Measurements from ENCODE around the gene CABLES1.
"Not testable (repeated sequence)": the region's sequence is repeated elsewhere in the genome, so short reads cannot be mapped to it uniquely, and the experiment has no call there.

CABLES1 gene

GRCh38 chr18:23143016-23143814, 7.9 kb downstream of the CABLES1 start:
- no peak for DNase-seq

GRCh38 chr18:23143815-23144261, 8.6 kb downstream of the CABLES1 start:
- DNase-seq, result no peak

GRCh38 chr18:23144640-23145039, 9.4 kb downstream of the CABLES1 start:
- DNase-seq, result no peak

DNA sequence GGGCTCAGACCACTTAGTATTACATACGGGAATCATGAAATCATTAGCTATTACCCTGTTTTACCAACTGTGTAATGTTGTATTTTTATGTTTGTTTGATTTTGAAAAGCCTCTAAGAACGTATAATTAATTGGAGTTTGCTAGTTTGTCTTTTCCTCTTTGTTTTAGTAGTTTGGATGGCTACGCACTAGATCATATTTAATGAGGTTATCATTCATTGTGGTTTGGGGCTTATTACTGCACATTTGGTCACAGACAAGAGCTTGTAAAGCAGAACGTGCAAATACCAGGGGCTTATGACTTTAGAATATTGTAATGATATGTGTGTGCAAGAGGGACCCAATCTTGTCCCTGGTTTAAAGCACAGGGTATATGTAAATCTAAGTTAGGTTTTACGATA, 10.3 kb downstream of the CABLES1 start:
- no peak for DNase-seq

GRCh38 chr18:23146861-23147469, 11.7 kb downstream of the CABLES1 start:
- DNase-seq, result no peak

- no peak for DNase-seq
These were observed 13.1 kb downstream of the CABLES1 start for GRCh38 chr18:23148382-23148781.

GRCh38 chr18:23149570-23149969, 14.3 kb downstream of the CABLES1 start:
- no peak for DNase-seq

DNA sequence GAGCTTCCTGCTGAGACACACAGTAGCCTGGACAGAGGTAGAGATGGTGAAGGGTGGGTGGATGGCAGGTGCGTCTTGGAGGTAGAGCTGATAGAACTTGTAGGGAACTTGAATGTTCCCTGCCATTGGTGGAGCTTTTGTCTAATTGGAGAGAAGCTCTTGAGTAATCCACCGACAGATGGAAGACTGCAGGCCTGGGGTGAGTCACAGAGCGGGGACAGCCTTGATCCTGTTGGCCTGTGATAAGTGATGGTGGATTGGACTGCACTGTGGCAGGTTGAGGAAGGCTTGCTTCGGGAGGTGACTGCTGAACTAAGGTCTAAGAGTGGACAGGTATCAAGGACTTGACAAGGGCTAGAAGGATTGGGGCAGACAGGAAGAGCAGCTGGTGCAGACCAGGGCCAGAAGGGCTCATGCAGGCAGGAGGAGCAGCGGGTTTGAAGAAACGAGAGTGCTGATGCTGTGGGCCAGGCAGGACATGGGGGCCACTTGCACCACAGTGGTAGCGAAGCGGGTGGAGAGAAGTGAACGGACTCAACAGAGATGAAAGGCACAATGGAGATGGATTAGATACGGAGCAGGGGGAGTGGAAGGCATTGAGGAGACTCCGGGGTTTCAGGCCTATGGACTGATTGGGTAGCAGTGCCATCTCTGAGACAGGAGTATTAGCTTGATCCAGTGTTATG, 16.3 kb downstream of the CABLES1 start:
- no peak for DNase-seq

GRCh38 chr18:23154030-23154429, 18.7 kb downstream of the CABLES1 start:
- DNase-seq, result no peak

- DNase-seq, result no peak
These were observed 19.7 kb downstream of the CABLES1 start for GRCh38 chr18:23154823-23155500.

DNA sequence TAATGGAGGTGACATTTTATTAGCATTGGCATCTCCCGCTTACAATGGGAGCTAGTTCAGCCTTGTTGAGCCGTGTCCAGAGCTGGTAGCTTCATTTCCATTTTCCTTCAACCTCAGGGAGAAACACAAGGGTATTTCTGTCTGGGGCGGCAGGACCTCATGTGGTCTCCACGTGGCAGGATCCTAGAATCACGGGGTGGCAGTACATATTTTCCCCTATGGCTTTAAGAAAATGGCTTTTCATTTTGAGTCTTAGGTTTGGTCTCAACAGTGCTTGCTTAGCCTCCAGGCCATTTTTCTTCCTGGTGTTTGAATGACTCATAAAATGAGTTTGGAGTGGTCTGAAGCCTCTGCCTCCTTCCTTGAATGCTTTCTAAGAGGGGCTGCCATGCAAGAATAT, 20.3 kb downstream of the CABLES1 start:
- no peak for DNase-seq

- no peak for DNase-seq
These were observed 20.8 kb downstream of the CABLES1 start for GRCh38 chr18:23156134-23156533.

DNA sequence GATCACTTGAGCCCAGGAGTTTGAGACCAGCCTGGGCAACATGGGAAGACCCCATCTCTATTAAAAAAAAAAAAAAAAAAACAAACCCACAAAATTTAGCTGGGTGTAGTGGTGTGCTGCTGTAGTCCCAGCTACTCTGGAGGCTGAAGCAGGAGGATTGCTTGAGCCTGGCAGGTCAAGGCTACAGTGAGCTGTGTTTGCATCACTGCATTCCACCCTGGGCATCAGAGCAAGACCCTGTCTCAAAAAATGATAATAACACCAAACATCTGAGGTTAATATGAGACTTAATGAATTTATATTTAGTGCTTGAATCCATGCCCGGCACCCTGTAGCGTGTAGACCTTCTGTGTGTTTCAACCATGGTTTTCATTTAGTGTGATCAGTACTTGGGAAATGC, 22.8 kb downstream of the CABLES1 start:
- no peak for DNase-seq

- not testable (repeated sequence) for DNase-seq
These were observed 23.6 kb downstream of the CABLES1 start for GRCh38 chr18:23158884-23159283.

DNA sequence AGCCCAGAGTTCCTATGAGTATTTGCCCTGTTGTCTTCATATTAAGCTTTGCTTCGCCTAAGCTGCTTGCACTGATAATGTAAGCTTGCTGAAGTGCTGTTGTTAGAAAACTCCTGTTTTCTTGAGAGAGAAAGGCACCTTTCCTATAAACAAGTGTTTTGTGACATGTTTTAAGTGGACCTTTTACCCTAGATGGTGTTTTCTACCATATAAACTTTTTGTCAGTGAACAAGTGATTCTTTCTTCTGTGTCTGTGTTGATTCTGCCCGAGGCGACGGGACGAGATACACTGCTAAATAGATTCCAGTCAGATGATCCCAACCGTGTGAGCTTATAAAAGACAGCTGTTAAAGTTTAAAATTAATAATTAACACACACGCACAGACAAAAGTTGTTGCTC, 24.1 kb downstream of the CABLES1 start:
- DNase-seq, result no peak

DNA sequence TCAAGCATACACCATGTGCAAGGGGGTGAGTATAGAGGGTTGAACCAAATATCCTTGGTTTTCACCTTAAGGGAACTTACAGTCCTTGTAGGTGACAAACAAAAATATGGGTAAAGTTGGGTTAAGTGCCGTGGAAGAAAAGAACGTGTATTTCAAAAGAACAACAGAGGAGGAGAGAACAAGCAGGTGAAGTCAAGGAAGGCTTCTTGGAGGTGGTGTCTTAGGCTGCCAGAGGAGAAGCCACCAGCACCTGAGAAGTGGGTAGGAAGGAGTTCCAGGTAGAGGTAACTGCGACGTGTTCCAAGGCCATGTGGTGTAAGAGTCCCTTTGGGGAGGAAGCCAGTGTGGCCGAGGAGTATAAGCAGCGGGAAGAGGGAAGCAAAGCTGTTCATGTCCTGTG, 27.2 kb downstream of the CABLES1 start:
- DNase-seq, result no peak

DNA sequence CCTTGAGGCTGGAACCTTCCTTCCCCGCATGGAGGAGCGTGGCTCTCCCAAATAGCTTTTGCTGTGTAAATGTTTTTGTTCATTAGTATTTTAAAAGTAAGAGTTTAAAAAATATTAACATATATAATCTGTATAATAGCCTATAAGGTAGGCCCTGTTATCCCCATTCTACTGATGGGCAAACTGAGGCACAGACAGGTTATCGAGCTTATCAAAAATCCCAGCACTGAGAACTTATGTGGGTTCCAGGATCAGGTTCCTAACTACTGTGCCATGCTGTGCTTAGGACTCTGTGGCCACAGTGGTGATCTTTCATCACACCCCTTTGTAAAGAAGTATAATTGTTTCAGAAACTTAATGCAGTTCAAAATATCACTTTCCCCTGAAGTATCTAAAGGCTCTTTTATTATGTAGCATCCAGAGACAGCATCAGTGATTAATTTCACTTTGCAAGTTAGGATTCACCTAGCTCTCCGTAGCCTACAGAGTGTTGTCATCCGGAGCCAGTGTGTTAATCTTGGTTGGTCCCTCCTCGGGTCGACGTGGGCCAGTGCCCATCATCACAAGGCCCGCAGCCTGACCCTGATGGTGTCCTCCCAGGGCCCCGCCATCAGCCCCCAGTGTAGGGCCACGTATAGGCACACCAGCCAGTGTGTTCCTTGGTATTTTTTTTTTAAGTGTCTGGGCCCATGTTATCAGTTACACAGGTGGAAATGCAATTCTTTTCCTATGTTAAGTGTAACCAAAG, 28.7 kb downstream of the CABLES1 start:
- no peak for DNase-seq

GRCh38 chr18:23165271-23166068, 30.2 kb downstream of the CABLES1 start:
- no peak for DNase-seq

DNA sequence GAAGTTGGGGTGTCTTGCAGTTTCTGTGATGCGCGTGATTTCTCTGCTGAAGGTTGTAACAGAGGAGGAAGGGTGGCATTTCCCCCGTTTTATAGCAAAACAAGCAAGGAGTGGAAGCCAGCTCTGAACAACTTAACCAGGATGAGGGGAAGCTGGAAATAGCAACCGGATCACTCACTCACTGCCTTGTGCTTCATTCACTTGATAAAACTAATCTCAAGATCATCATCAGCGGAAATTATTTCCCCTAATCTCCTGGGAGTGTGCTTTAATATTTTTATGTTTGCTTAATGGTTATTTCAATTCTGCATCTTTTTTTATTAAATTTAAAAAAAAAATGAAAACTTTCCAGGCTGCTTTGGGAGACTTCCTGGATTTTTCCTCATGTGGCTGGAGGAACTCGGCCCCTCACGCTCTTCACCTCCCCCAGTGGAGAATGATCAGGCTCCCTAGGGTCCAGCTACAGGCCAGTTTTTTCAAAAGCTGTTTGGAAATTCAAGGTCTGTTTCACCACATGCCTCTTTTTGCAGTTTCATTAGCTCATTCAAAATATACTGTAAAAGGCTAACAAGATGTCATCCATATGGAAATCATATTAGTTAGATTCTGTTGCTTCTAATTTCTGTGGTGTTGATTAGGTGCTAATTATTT, 31.7 kb downstream of the CABLES1 start:
- no peak for DNase-seq

DNA sequence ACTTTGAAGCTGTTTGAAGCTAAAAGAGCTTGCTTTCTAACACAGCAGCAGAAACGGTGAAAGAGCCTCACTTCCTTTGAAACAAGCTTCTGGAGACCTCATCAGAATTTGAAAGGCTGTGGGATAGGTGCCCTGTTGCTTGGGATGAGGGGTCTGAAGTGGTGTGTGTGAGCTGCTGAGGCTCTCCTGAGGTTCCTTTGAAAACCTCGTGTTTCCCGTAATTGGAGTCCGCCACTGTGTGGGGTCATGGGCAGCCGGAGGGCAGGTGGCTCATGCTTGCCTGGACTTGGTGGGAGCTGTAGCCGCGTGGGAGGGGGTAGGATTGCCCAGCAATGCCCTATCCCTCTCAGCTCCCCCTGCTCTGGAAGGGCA, 34.4 kb downstream of the CABLES1 start:
- DNase-seq, result no peak

DNA sequence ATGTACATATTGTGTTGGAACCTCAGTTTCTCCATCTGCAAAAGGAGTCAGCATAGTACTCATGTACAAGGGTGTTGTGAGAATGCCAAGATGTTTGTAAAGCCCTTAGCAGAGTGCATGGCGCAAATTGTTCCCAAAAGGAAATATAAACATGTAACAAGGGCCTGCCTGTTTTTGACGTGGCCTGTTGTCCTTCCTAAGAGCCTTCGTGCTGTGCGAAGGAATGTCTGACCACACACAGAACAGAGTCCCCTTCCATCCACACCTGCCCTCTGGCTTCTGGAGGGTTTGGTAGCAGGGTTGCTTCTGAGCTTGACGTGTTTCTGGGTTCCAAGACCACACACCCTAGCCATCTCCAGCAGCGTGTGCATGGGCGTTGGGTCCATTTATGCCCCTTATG, 34.9 kb downstream of the CABLES1 start:
- no peak for DNase-seq

All from activated naive CD4-positive, alpha-beta T cell treated with anti-CD3 and anti-CD28 coated beads, Interleukin-2, amount 50 U/mL, for 16 hours (primary cell).